GM20000 (cell line): ENCODE results near the gene CADPS.

ENCODE experiments used
- DNase-seq: peaks from one replicate; pipeline ENCODE4 v3.0.0; 2012; ENCODE audit warnings: low spot score
- TF ChIP-seq, protein P1 (sequence below): IDR thresholded peaks from 2 replicates; pipeline ENCODE4 v1.5.1; 2012; ENCODE audit warnings: mild to moderate bottlenecking, control low read depth; ENCODE audit errors: extremely low read depth, missing control alignments

Gene CADPS

DNA sequence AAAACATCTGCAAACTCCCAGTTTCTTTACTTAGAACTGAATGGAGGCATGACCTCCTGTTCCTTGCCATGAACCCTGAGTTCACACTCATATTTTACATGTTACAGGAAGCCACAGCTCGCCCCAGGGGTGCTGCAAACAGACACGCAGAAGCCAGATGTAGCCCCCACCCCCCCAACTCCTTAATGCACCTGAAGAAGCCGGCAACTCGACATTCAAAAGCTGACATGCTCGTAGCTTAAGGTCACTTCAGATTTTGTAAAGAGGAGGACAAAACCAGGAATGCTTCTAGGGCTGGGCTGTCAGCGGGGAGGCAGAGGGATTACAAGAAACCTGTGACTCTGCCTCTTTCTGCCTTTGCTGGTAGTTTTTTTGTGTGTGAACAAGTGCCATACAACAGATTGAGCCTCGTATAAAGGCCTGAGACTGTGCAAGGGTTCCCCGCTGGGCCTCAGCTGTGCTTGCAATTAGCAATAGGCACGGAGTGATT, 459.9 kb downstream of the CADPS start:
- no peak for DNase-seq
- TF ChIP-seq, protein P1, sequence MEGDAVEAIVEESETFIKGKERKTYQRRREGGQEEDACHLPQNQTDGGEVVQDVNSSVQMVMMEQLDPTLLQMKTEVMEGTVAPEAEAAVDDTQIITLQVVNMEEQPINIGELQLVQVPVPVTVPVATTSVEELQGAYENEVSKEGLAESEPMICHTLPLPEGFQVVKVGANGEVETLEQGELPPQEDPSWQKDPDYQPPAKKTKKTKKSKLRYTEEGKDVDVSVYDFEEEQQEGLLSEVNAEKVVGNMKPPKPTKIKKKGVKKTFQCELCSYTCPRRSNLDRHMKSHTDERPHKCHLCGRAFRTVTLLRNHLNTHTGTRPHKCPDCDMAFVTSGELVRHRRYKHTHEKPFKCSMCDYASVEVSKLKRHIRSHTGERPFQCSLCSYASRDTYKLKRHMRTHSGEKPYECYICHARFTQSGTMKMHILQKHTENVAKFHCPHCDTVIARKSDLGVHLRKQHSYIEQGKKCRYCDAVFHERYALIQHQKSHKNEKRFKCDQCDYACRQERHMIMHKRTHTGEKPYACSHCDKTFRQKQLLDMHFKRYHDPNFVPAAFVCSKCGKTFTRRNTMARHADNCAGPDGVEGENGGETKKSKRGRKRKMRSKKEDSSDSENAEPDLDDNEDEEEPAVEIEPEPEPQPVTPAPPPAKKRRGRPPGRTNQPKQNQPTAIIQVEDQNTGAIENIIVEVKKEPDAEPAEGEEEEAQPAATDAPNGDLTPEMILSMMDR: no peak

DNA sequence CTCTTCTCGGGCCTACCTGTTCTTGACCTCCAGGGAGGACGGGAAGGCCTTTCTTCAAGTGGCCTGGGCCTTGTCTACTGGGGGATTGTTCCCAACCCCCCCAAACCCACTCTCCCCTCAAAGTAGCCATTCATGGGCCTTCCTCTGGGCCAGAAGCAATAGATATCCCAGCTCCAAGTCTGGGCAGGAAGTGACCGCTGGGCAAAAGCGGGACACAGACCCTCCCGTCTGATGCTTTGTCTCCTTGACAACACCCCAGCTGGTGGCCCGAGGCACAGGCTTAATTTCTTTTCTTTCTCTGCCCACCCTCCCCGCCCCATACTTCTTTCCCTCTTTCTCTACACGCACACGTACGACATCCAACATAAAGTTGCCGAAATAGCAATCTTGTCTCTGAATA, 460.4 kb downstream of the CADPS start:
- DNase-seq: no peak
- TF ChIP-seq, protein P1: no peak

DNA sequence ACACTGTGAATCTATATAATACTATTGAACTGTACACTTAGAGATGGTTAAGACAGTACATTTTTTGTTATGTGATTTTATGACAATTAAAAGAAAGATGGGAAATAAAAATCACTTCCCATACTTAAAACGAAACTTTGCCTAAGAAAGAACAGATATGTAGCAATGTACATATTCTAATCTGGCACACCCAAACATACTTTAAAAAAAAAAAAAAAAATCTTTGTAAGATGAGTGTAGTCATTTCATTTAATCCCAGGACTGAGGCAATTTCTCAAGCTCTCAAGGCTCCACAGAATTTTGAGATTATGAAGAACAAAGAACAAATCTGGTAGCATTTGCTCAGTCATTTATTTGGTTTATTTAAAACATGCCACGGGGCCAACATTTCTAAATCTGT, 461.5 kb downstream of the CADPS start:
- DNase-seq: no peak
- TF ChIP-seq, protein P1: no peak

DNA sequence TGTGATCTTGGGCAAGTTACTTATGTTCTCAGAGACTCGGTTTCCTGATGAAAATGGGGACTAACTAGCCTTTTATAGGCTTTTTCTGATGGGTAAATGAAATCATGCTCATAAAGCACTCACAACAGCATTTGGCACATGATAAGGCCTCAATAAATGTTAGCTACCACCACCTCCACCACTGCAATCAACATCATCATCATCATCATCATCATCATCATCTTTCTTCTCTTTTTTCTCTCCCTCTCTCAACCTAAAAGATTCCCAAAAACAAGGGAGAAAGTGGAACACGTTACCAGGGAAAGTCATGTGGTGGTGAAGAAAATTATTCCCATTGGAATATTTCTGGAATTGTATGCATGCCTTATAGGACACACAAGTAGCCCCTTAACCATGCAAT, 468.3 kb downstream of the CADPS start:
- TF ChIP-seq, protein P1: no peak
- no peak for DNase-seq

DNA sequence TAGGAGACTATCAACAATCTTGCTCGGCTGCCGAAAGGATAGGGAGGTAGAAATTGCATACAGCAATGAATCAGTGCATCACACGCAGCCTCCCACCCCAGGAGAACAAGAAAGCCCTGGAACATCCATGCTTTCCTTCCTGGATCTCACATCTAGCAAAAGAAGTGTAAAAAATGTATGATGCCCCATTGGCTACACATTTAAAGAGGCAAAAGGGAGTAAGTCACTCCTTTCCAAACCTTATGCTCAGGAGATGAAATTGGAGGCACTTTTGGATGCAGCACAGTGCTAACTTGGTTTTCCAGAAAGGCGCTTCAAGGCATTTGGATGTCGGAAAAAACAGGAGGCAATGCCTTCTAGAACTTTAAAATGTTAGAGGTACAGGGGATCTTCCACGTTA, 469.6 kb downstream of the CADPS start:
- no peak for DNase-seq
- TF ChIP-seq, protein P1: no peak

DNA sequence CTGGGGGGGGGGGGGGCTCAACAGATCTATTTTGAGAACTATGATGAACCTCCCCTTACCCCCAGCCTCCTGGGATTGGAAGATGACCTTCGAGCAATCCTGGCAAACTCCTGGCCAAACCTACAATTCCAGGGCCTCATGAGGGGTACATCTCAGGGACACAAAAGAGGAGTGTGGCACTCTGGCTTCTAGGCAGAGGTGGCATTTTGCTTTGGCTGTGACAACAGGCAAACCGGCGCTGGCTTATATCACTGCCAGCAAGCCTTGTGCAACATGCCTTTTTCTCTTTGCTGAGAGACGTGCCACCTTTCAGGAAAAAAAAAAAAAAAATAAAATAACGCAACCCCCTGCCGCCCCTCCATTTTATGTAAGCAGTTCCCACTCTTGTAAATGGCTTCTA, 470.1 kb downstream of the CADPS start:
- no peak for DNase-seq

DNA sequence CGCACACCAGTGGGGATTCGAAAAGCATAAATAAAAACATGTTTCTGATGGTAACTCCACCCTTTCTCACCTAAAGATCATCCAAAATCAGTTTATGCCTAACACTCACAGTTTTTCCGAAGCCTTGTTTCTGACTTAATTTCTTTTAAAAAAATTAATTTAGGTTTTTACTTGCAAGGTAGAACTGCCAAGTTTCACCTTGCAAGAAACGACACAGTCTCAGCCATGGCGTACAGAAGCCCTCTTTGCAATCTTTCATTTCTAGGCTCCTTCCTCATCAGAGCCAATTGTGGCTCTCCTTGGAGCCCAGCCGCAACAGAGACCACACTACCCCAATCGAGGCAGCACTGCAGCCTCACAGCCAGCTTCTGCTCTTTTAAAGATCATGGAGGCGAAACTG, 470.9 kb downstream of the CADPS start:
- DNase-seq: no peak
- TF ChIP-seq, protein P1: no peak

More for the DNA sequence above, 470.1 kb downstream of the CADPS start:
- TF ChIP-seq, protein P1: no peak

DNA sequence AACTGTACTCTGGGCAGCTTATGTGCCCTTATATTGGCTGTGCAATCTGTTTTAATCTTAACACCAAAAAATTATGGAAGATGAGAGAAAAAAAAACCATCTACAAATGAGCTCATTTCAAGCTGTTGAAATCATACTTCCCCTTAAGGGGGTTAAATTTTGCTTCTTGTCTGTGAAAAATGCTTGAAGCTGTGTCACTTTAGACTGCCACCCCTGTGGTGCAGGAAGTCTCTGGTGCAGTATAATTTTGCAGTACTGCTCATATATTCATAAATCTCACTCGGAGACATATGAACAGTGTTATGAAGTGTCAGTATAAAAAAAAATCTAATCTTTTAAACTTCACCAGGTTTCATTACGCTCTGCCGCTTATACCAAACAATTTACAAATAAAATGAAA, 471.5 kb downstream of the CADPS start:
- DNase-seq: no peak
- TF ChIP-seq, protein P1: no peak
